ENCODE measurements around the gene WDR7.

- TF ChIP-seq POLR2A (IDR thresholded peaks at IDR 0.05; ENCODE audit: low read depth) (no peak), CTCF (IDR thresholded peaks at IDR 0.05) (no peak), EP300 (IDR thresholded peaks at IDR 0.05) (no peak)
Observed at GRCh38 chr18:56851774-56852173, 200.6 kb downstream of the WDR7 start.
